IPS-20b (cell line): ENCODE measurements around the gene TIMP4.
A peak's percentile ranks its signal among the peaks of the same experiment; 100 is the strongest.

Experiments
- H3K27ac ChIP-seq: one replicate; pipeline ENCODE4 v1.5.1; 2013; ENCODE audit warnings: low read length
- H3K27me3 ChIP-seq: 2 replicates; pipeline ENCODE4 v1.6.1; 2013; ENCODE audit warnings: mild to moderate bottlenecking, low read length, inconsistent platforms; ENCODE audit not compliant: insufficient read depth
- H3K36me3 ChIP-seq: 2 replicates; pipeline ENCODE4 v1.6.1; 2013; ENCODE audit warnings: low read depth, mild to moderate bottlenecking, inconsistent platforms, low read length, moderate library complexity; ENCODE audit not compliant: insufficient read depth
- H3K4me1 ChIP-seq: 2 replicates; pipeline ENCODE4 v1.6.1; 2013; ENCODE audit warnings: mild to moderate bottlenecking, control low read depth, inconsistent platforms, low read length, moderate library complexity; ENCODE audit not compliant: insufficient read depth
- H3K4me3 ChIP-seq: 2 replicates; pipeline ENCODE4 v1.5.1; 2013; ENCODE audit warnings: mild to moderate bottlenecking, low read length, inconsistent platforms
- H3K9ac ChIP-seq: 2 replicates; pipeline ENCODE4 v1.6.1; 2013; ENCODE audit warnings: low read depth, mild to moderate bottlenecking, inconsistent platforms, low read length, moderate library complexity
- H3K9me3 ChIP-seq: 2 replicates; pipeline ENCODE4 v1.6.1; 2013; ENCODE audit warnings: mild to moderate bottlenecking, low read depth, low read length, inconsistent platforms; ENCODE audit not compliant: insufficient read depth

Gene TIMP4

DNA sequence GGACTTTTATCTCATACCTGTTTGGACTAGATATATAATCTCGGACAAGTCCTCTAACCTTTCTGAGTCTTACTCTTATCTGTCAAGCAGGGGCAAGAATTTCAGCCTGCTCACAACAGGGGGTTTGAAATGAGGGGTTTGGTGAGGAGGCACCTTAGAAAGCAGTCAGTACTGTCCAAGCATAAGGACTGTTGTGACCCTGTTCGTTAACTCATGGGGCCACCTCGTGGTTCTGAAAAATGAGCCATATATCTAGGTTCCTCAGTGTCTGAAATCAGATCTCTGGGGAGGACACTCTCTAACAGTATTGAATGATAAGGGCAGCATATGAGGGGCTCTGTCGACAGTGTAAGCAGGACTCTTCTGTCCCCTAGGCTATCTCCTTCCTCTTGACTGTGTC is 7.2 kb upstream of the TIMP4 start:
- H3K4me1 ChIP-seq: peaks cover 7% of the 10 kb centered on the region; the same call in 1 of the 2 replicates
- no peaks in the 10 kb centered on the region for H3K9me3 ChIP-seq
- H3K27ac ChIP-seq: no peak overlapping the region
- 0 out of 2 replicates have a peak, but pooled peaks cover 4% of the 10 kb centered on the region for H3K36me3 ChIP-seq
- H3K27me3 ChIP-seq: no peaks in the 10 kb centered on the region
- no peak overlapping the region for H3K4me3 ChIP-seq
- no peak overlapping the region for H3K9ac ChIP-seq

DNA sequence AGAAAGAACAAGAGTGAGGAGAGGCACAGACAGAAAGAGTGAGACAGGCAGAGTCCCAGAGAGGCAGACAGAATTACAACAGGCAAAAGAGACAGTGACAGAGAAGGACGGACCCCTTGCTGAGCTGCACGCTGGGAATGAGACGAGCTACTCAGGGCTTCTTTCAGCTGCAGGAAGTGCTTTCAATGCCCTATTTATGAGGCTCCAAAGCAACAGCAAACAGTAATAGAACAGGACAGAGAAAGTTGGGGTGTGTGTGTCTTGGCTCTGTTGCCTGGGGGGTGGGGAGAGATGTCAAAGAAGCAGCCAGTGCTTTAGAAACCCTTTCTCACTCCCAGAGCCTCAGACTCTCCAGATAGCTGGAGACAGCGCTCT is 502 bp upstream of the TIMP4 start:
- Histone ChIP-seq H3K4me1 (peaks cover 25% of the 10 kb centered on the region), H3K9ac (peak overlapping the region; percentile 49; the same call in 1 of the 2 replicates), H3K27ac (peak overlapping the region; percentile 40), H3K9me3 (no peaks in the 10 kb centered on the region), H3K4me3 (peak overlapping the region; percentile 55), H3K27me3 (no peaks in the 10 kb centered on the region; the same call in 1 of the 2 replicates), H3K36me3 (0 out of 2 replicates have a peak, but pooled peaks cover 10% of the 10 kb centered on the region)

DNA sequence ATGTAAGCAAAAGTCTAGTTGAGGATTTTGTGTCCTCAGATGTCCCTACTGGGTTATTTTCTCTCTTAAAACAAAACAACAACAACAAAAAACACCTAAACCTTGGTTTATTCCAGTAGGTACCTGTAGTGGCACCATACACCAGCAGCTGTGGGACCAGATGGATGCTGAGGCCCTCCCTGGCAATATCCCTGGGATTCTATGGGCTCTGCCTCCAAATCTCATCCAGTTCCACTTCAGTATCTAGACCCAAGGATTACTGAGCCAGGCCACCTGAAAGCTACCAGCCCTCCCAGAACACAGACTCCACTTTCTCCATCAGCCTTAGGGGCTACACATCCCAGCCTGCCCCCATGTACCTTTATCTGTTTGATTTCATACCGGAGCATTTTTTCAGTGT is 1.7 kb downstream of the TIMP4 start:
- H3K4me3 ChIP-seq: no peak overlapping the region
- no peaks in the 10 kb centered on the region for H3K9me3 ChIP-seq
- H3K36me3 ChIP-seq: 0 out of 2 replicates have a peak, but pooled peaks cover 13% of the 10 kb centered on the region
- no peak overlapping the region for H3K9ac ChIP-seq
- H3K4me1 ChIP-seq: peaks cover 25% of the 10 kb centered on the region
- no peak overlapping the region for H3K27ac ChIP-seq
- H3K27me3 ChIP-seq: no peaks in the 10 kb centered on the region; the same call in 1 of the 2 replicates

DNA sequence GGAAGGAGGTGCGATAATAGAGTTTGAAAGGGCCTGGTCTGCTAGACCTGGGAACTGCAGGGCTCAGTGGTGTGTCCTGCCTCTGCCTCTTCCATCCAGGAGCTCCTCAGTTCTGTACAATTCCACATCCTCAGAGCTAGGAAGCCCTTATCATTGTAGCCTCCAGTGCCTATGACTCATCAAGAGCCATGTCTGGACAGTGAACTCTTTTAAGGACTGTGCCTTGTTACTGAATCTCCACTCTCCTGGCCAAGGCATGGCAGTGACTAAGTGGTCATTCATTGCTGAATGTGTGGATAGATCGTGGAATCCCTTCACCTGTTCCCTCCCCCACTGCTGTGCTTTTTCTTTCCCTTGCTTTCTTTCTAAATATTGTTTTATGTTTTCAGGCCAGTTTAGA is 2.9 kb downstream of the TIMP4 start:
- no peaks in the 10 kb centered on the region; the same call in 1 of the 2 replicates for H3K27me3 ChIP-seq
- 0 out of 2 replicates have a peak, but pooled peaks cover 13% of the 10 kb centered on the region for H3K36me3 ChIP-seq
- peaks cover 17% of the 10 kb centered on the region for H3K4me1 ChIP-seq
- H3K9ac ChIP-seq: no peak overlapping the region
- no peaks in the 10 kb centered on the region for H3K9me3 ChIP-seq
- no peak overlapping the region for H3K27ac ChIP-seq
- no peak overlapping the region for H3K4me3 ChIP-seq

DNA sequence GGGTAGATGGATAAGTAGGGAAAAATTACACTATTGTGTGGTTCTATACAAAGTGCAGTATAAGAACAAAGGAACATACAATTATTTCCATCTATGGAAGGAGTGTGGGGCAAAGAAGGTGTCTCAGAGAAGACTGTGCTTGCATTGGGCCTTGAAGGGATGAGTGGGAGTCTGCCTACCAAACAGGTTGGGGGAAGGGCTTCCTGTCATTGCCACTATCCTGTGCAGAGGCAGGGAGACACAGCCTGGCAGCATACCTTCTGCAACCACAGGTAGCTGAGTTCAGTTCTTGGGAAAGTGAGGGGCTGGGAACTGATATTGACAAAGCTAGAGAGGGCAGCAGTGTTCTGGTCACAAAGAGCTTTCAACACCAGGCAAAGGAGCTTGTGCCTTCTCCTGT is 3.4 kb downstream of the TIMP4 start:
- Histone ChIP-seq H3K4me1 (peaks cover 11% of the 10 kb centered on the region), H3K4me3 (no peak overlapping the region), H3K27ac (no peak overlapping the region), H3K9me3 (no peaks in the 10 kb centered on the region), H3K27me3 (no peaks in the 10 kb centered on the region; the same call in 1 of the 2 replicates), H3K9ac (no peak overlapping the region), H3K36me3 (0 out of 2 replicates have a peak, but pooled peaks cover 13% of the 10 kb centered on the region)

DNA sequence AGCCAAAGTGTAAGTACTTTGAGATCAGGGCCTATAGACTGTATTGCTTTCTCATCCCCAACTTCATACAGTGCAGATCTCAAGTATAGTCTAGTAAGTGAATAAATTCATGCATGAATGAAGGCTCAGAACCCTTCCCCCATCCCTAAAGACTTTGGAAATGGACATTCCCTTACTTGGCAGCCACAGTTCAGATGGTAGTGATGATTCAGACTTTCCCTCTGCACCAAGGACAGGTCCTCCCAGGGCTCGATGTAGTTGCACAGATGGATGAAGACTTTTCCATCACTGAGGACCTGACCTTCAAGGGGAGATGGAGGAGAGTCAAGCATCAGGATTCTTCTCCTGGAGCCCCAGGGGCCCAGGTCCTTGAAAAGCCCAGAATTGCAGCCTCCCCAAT is 4.6 kb downstream of the TIMP4 start:
- peaks cover 8% of the 10 kb centered on the region for H3K4me1 ChIP-seq
- no peak overlapping the region for H3K27ac ChIP-seq
- no peaks in the 10 kb centered on the region; the same call in 1 of the 2 replicates for H3K27me3 ChIP-seq
- H3K9me3 ChIP-seq: no peaks in the 10 kb centered on the region
- H3K9ac ChIP-seq: no peak overlapping the region
- 0 out of 2 replicates have a peak, but pooled peaks cover 13% of the 10 kb centered on the region for H3K36me3 ChIP-seq
- no peak overlapping the region for H3K4me3 ChIP-seq

DNA sequence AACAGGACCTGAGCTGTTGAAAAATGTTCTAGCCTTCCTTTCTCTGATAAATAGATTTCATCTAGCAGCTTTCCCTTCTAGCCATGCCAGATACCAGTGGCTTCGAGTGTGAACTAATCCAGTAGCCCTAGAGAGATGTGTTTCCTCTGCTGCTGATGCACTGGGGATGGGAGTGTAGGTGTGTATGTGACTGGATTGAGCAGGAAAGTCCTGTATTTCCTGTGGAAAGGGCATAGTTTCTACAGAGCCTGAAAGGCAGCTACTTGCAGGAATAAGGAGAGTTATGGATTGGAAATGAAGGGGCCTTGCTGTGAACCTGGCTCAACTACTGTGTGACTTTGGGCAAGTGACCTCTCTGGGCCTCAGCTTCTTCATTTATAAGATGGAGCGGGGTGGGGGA is 8.6 kb downstream of the TIMP4 start:
- H3K36me3 ChIP-seq: 0 out of 2 replicates have a peak, but pooled peaks cover 4% of the 10 kb centered on the region
- no peaks in the 10 kb centered on the region for H3K27me3 ChIP-seq
- no peak overlapping the region for H3K9ac ChIP-seq
- H3K4me3 ChIP-seq: no peak overlapping the region
- H3K27ac ChIP-seq: no peak overlapping the region
- no peaks in the 10 kb centered on the region for H3K9me3 ChIP-seq
- H3K4me1 ChIP-seq: no peaks in the 10 kb centered on the region

DNA sequence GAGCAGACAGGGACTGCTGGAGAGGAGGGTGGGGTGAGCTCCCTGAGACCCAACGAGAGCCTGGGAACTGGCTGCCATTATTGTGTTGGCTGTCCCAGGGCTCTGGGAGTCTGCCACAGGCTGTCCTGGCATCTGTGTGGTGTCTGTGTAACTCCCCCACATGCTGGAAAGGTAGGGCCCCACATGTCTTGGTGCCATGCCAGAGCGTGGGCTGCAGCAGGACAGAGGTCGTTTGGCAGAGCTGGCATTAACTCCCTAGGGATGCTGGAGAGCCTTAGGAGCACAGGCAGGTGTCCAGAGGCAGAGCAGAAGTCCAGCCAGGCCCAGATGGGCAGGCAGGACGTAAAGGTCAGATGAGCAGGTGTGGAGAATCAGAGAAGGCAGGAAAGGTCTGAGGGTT is 9.7 kb downstream of the TIMP4 start:
- H3K36me3 ChIP-seq: 0 out of 2 replicates have a peak, but pooled peaks cover under 1% of the 10 kb centered on the region

DNA sequence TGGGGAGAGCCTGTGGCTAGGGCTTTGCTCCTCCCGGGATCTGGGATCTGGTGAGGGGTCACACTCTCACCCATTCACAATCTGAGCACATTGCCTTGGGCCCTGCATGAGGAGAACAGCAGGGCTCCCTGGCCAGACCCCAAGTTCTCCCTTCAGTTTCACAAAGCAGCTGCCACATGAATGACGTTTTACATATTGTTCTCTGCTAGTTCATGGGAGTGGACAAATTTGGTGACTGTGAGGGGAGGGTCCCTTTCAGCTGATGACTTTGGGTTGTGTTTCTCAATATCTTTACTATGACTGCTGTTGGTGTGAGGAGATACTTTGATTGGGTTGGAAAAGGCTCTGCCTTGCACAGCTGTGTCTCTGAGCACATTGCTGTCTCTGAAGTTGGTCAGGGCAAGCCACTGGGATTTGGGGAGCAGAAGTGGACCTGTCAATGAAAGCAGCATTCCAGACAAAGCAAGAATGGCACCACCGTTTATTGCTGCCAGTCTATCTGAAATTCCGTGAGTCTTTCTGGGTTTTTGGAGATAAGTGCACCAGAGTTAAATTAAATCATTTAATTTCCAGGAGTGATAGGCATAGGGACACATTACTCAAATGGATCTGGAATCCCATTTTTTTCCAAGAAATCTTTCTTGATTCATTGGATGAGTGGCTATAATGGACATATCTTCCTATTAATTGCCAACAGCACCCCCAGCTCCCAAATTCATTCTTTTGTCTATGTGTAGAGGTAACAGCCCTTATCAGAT is 10.3 kb downstream of the TIMP4 start:
- no peaks in the 10 kb centered on the region for H3K27me3 ChIP-seq
- no peaks in the 10 kb centered on the region for H3K4me1 ChIP-seq
- H3K9ac ChIP-seq: no peak overlapping the region
- no peaks in the 10 kb centered on the region for H3K36me3 ChIP-seq
- no peak overlapping the region for H3K27ac ChIP-seq
- H3K4me3 ChIP-seq: no peak overlapping the region
- no peaks in the 10 kb centered on the region for H3K9me3 ChIP-seq

More for the DNA sequence above, 9.7 kb downstream of the TIMP4 start:
- no peak overlapping the region for H3K4me3 ChIP-seq
- no peaks in the 10 kb centered on the region for H3K27me3 ChIP-seq
- no peaks in the 10 kb centered on the region for H3K9me3 ChIP-seq
- no peak overlapping the region for H3K9ac ChIP-seq
- no peak overlapping the region for H3K27ac ChIP-seq
- H3K4me1 ChIP-seq: no peaks in the 10 kb centered on the region

DNA sequence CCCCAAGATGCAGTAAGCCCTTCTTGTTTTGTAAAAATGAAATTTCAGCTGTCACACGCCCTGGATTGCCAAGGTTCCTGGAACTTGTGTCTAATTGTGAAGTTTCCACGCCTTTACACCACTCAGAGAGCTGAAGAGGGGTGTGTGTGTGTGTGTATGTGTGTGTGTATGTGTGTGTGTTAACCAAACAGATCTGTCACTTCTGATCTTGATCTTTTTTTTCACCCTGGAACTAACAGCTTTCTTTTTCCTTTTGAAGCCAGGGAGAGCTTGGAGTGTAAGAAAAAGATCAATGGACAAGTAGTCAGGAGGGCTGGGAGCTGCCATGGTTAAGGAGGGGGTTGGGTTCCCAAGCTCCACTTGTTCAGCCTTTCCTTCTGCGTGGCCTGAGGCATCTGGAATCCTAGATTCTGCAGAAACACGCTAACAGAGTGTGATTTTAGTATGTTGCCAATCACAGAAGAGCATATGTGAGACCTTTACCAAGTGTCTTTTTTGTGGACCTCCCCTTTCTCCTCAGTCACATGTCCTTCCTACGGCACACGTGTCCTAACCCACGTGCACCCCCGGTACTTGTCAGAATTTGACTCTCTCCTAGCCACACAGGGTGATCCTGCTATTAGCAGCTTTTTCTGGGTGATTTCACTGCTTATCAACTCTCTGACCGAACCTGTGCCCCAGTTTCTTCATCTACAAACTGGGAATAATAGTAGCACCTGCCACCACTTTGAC is 11.5 kb downstream of the TIMP4 start:
- H3K4me3 ChIP-seq: no peak overlapping the region
- no peaks in the 10 kb centered on the region; the same call in 1 of the 2 replicates for H3K36me3 ChIP-seq
- no peaks in the 10 kb centered on the region for H3K4me1 ChIP-seq
- H3K27me3 ChIP-seq: no peaks in the 10 kb centered on the region
- H3K9me3 ChIP-seq: no peaks in the 10 kb centered on the region
- no peak overlapping the region for H3K9ac ChIP-seq
- no peak overlapping the region for H3K27ac ChIP-seq

DNA sequence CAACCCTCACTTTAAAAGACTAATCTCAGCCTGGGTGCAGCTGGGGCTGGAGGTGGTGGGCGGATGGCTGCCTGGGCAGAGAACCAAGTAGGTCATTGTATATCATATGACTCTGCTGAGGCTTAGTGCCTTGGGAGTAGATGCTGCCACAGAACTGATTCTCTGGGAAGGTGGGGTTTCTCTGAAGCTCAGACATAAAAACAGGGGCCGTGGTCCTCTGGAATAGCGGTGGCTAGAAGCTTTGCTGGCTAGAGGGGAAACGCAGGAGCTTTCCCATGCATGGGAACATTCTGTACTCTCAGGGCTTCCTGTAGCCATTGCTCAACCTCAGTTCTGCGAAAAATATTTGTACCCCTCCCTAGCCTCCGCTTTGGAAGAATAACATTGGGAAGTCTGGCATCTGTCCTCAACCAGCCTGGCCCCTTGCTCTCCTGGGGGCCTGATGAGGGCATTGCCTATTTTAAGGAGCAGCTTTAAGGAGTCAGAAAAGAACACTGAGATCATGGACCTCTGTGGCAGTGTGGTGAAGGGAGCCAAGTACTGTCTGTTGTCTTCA is 14.7 kb downstream of the TIMP4 start:
- Histone ChIP-seq H3K4me3 (no peak overlapping the region), H3K27ac (no peak overlapping the region), H3K36me3 (no peaks in the 10 kb centered on the region; the same call in 1 of the 2 replicates), H3K9ac (no peak overlapping the region), H3K4me1 (no peaks in the 10 kb centered on the region), H3K9me3 (no peaks in the 10 kb centered on the region), H3K27me3 (no peaks in the 10 kb centered on the region)
